Measurements from ENCODE around the gene JAZF1.

DNA sequence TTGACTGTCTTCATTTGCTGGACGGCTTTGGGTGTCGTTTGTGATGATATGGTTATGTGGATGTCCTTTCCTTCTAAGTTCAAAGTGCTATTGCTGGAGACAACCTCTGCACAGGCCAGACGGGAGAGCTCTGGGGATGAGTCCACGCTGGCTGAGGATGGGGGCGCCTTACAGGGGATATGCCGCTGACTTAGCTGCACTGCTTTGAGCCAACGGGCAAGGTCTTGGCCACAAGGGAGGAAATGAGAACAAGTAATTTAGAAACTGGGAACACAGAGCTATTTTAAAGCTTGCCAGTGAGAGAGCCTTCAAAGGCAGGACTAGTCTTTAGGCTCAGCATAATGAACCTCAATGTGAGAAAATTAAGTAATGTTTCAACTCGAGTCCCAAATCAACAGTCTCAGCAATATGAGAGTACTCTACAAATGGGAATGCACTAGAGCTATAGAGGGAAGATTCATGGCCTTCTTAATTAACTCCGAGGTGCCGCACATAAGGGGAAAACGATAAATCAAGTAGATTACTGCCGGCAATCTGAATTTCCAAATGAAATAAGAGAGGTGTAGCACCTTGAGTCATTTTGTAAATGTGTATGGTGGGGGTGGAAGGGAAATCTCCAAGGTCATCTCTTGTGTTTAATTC, 209.3 kb downstream of the JAZF1 start:
- TF ChIP-seq, protein P1, sequence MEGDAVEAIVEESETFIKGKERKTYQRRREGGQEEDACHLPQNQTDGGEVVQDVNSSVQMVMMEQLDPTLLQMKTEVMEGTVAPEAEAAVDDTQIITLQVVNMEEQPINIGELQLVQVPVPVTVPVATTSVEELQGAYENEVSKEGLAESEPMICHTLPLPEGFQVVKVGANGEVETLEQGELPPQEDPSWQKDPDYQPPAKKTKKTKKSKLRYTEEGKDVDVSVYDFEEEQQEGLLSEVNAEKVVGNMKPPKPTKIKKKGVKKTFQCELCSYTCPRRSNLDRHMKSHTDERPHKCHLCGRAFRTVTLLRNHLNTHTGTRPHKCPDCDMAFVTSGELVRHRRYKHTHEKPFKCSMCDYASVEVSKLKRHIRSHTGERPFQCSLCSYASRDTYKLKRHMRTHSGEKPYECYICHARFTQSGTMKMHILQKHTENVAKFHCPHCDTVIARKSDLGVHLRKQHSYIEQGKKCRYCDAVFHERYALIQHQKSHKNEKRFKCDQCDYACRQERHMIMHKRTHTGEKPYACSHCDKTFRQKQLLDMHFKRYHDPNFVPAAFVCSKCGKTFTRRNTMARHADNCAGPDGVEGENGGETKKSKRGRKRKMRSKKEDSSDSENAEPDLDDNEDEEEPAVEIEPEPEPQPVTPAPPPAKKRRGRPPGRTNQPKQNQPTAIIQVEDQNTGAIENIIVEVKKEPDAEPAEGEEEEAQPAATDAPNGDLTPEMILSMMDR (IDR thresholded peaks at IDR 0.05) = no peak
- no peak for TF ChIP-seq POLR2A (IDR thresholded peaks at IDR 0.05)
